ENCODE measurements around the gene MYO18B.

Gene MYO18B

DNA sequence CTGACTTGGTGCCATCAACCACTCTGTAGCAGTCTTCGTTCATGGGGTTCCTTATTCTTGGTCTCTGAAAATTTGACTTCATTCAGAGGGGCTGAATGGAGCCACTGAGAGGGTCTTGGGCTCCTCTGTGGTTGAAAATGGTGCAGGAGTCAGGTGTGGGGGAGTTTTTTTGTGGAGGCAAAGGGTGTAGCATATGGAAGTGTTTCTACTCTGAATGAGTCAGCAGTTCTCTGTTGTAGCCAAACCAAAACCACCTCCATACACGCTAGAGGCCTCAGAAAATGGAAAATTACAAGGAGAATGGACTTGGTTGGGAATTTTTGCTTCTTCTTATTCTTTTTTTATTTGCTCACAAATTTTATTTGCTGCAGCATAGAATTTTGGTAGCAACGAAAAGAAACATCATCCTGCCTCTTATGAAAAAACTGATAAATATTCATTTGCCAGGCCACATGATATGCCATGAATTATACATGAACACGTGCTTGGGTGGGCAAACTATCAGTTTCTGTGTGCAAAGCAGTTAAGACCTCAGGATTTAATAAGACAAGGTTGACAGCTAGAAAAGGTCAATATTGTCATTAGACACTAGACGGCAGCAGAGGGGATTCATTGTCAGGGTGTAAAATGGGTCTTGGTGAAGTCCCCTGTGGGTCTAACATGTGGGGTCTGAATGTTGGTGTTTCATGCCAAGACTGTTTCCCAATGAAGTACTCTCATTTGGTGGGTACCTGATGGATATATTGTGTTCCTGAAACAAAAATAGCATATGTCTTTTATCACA lies 111.7 kb downstream of the MYO18B start:
- peak; percentile 21 for DNase-seq

DNA sequence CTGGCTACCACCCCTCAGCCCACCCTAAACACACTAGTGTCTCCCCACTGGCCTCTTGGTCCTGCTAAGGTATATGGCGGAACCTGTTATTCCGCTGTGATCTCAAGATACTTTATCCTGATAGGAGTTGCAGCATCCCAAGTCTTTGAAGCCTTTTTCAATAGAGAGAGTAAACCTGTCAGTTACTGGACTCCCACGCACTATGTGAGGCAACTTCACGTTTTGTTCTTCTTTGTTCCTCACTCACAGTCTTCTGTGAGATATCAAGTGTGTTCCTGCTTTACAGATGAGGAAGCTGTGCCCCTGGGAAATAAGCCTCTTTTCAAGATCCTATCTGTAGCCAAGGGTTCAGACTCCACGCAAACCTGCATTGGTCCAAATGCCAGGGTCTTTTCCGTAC lies 127.8 kb downstream of the MYO18B start:
- DNase-seq: no peak

DNA sequence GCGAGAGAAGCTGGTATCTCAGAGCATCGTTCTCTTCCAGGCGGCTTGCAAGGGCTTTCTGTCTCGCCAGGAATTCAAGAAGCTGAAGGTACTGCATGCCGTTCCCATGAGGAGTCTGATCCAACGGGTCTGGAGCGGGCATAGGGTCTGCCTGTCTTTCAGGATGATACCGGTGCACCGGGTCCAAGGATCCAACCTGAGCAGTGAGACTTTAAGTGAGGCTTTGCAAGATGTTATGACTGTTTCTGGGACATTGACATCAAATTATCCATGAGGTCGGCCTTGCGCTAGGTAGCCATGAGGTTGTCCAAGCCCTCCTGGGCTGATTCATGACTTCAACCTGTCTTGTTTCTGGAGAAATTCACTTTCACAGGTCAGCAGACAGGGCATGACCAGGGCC lies 132.3 kb downstream of the MYO18B start:
- no peak for DNase-seq

DNA sequence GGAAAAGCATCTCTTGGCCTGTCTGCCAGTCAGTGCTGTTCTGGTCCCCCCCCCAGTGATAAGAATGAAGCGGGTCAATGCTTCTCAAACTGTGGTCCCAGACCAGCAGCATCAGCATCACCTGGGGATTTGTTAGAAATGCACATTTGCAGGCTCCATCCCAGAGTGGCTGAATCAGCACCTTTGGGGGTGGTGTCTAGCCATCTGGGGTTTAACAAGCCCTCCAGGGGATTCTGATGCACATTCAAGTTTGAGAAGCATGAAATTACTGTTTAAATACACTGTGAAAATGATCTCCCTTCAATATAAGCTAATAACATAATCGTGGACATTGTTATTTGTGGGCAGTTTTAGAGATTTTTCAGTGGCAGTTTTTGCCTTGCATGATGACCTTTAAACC lies 133.5 kb downstream of the MYO18B start:
- no peak for DNase-seq

DNA sequence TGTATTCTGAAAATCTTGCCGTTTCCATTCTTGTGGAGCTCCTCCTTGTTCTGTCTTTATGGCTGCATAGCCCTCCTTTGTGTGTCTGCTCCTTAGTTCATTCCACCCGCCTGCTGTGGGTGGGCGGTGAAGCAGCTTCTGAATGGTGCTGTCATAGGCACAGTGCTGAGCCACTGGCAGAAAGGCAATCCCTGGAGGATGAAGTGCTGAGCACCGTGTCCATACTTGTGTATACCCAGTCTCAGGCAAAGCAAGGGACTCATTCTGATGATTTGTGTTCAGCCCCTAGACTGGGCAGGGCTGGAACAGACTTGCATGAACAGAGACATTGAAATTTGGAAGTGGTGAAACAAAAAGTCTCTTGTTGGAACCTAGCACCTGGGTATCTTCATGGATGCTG lies 134.9 kb downstream of the MYO18B start:
- DNase-seq: no peak

DNA sequence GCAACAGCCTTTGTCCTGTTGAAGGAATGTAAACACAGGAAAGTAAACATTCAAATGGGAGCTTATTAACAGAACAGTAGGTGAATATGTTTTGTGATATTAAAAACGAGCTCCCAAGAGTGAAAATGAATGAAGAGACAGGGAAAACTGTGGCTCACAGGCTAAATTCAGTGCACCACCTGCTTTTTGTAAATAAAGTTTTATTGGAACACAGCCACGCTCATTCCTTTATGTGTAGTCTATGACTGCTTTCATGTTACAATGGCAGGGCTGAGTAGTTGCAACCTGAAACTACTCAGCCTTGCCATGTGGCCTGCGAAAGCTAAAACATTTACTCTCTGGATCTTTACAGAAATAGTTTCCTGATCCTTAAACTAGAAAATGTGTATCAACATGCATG lies 136.9 kb downstream of the MYO18B start:
- DNase-seq: no peak

DNA sequence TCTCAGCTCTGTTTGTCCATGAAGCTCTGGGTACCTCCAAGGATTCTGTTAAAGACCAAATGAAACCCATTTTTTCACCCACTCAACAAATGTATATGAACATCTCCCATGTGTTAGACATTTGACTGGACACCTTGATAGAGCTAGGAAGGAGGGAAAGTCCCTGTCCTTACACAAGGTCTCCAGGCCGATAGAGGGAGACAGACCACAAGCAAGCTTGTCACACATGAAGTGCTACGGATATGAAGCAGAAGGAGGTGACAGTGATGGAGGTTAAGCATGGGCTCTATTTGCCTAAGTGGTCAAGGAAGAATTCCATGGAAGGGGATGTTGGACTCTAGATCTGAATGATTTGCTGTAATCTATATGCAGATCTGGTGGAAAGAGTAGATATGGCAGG lies 138.5 kb downstream of the MYO18B start:
- DNase-seq: no peak

DNA sequence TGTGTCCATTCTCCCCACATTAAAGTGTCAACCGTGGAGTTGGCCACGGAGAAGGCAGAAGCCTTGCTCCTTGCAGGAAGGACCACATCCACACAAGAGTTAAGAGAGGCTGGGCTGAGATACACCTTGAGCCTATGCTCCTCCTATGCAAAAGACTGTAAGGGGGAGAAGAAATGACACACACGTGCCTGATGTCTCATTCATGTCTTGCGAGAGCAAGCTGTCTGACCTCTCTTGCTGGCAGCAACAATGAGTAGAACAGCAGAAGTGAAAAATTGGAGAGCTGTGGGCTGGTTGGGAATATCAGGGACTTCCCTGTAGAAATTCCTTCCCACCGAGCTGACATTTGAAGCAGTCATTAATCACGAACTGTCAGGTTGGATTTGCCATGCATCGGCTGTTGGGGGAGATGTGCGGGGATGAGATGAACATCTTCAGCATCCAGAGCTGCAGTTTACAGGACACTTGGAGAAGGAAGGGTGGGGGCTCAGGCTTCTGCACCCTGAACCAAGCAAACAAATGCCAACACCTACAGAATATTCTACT lies 139.3 kb downstream of the MYO18B start:
- DNase-seq: no peak

DNA sequence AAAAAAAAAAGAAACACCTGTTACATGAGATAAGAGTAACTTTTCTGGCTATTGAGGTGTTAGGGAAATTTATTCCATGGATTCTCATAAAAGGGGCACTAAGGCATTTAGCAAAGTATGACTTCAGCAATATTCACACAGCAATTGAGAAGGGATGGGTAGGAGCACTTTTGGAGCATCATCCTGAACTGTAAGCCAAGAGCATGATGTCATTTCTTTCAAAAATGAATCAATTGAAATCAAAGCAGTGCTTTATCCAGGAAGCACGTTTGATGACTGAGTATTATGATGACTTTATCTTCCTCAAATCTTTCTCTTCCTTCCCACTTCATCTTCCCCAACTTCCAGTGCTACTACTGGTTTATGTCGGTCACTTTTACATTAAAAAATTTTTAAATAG lies 140.4 kb downstream of the MYO18B start:
- DNase-seq: no peak

DNA sequence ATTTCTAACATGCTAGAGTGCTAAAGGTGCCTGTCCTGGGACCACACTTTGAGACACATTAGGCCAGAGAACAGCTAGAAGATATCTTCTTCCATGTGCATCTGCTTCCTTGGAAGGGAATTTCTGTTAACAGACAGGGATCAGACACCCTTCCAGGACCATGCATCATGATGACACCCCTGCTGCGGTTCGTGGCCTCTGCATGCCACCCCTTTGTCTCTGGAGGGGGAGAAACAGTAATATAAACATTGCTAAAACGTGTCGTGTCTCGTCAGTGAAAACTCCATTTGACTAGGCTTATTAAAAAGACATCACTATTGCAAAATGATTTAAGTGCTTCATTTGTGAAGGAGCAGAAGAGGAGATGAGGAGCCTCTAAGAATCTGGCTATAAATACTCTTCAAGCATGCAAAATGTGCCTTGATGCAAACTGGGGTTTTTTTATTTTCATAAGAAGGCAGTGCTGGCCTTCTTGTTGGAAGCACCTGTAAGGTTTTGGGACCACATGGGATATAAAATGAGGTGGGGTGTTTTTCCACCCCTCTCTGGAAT lies 141.6 kb downstream of the MYO18B start:
- no peak for DNase-seq

DNA sequence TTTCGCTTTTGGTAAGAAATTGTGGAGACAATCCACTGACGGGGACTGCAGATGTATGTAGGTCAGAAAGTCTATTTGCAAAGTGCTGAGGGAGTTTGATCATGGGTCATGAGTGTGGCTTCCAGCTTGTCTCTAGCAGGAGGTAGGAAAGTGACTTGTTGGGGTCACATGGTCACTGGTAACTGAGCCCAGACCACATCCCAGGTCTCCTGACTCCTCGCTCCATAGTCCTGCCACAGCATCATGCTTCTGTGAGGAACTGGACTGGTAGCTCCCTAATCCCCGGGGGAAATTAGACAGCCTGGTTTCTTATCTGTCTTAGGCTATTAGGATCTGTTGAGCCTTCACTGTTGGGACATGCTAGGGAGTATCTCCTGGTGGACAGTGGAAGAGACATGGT lies 142.1 kb downstream of the MYO18B start:
- DNase-seq: no peak

DNA sequence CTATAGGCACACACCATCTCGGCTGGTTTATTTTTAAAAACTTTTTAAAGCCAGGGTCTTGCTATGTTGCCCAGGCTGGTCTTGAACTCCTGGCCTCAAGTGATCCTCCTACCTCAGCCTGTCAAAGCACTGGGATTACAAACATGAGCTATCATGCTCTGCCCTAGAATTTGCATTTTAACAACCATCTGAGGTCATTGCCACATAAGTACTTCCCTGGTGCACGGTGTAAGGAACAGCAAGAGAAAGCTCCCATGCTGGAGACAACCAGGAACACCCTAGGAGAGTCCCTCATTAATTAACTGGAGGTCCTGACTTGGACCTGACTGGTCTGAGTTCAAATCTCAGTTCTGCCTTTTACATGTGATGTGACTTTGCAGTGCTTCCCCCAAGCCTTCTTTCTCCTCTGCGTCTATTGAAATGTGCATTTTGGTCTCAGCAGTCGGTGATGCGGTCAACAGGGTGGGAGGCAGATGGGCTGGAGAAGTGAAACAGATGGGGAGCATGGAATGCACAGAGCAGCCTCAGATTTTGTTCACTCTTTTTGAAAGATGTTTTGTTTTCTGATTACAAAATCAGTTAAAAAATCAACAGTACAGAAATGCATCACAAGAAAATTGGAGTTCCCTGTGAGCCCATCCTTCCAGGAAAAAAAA lies 146.5 kb downstream of the MYO18B start:
- no peak for DNase-seq

DNA sequence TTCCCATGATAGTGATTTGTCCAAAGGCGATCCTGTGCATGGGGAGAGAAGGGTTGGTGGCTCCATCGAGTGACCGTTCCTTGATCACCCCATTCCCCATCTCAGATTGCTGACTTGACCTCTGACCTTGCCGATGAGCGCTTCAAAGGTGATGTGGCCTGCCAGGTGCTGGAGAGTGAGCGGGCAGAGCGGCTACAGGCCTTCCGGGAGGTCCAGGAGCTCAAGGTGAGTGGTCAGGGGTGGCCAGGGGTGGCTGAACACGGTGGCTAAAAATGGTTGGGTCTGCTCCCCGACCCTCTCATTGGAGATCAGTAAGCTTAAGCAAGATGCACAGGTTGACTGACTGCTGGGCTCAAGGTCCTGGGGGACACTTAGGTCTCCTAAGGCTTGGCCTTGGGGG lies 148.7 kb downstream of the MYO18B start:
- no peak for DNase-seq

DNA sequence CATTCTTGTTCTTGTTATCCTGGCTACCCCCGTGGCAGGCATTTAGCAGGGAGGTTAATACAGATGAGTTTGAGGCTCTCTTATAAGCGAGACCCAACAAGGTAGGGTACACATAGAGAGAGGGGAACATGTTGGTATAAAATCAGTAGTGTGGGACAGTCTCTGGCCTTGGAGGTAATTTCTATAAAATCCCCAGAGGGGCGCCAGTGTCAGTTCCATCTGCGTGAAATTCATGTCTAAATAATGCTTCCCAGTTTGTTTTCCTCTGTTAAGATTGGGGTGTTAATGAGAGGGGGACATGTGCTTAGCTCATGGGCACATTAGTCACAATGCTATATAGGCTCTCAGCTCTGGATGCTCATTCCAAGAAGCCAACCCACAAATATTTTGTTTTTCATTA lies 150.7 kb downstream of the MYO18B start:
- no peak for DNase-seq

DNA sequence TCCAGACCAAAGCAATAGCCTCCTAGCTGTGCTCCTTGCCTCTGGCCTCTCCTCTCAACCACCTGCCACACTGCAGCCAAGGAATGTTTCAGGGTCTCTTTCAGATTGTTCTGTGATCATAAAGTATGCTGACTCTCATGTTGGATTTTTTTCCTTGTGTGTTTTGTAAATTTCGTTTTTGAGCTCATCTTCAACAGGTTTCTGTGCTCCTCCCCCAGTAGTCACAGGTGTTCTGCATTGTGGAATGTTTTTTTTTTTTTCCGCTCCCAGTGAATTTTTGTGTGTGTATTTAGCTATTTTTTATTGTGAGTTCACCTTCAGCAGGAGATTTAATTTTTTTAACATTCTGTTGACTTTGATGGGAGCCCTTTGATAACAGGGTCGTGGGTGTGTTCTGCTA lies 153.7 kb downstream of the MYO18B start:
- DNase-seq: no peak

DNA sequence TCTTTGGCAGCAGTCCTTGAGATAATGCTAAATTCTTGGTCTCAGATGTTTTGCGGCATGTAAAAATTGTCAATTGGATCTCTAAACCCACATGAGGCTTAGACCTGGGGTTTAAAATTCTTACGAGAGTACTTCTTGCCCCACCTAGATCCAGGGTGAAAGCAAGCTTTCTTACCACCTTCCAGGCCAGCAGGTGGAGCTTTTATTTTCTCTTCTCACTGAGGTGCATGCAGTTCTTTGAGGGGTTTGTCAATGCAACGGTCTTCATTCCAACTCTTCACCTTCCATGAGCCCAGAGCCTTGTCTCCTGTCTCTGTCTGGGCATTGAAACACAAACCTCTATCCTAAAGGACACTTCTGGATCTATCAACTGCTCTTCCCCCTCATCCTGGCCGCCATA lies 154.1 kb downstream of the MYO18B start:
- DNase-seq: no peak

DNA sequence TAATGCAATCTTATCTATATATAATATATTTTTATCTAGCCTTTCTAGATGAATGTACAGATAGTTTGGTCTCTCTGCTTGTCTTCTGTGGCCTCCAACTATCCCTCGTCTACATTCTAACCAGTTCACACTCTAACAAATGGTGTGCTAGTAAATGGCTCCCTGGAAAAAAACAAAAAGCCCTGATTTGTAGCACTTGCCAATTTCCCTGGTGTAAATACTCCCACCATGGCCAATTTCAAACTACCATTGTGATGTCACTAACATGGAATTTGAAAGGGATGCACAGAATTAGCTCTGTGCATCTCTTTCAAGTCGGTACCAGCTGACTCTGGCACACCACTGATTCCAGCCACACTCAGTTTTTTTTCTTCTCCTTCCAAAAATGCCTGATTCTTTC lies 154.6 kb downstream of the MYO18B start:
- no peak for DNase-seq

DNA sequence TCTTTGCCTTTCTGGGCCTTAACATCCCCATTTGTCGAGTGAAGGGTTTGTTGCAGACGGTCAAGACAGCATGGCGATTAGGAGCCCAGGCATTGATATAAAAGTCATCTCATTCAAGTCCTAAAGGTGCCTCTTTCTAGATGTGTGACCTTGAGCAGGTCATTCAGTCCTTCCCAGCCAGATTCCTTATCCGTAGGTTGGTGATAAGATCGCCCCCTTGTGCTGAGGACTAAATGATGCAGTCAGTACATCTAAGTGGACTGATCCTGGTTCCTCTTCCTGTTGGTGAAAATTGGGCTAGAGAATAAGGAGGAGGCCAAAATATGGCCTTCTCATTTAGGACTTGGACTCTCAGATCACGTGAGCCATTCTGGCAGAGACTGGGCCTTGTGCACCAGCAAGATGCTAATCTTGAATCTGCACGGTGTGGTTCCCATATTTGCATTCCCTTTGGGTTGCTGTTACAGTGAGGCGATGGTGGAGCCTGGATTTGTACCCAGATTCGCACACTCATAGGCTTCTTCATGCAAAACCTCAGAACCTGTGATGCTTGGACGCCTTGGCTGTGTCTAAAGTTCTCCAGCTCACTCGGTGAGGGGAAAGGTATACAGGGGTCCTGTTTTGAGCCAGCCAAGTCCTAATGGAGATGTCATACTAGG lies 156.8 kb downstream of the MYO18B start:
- DNase-seq: no peak

DNA sequence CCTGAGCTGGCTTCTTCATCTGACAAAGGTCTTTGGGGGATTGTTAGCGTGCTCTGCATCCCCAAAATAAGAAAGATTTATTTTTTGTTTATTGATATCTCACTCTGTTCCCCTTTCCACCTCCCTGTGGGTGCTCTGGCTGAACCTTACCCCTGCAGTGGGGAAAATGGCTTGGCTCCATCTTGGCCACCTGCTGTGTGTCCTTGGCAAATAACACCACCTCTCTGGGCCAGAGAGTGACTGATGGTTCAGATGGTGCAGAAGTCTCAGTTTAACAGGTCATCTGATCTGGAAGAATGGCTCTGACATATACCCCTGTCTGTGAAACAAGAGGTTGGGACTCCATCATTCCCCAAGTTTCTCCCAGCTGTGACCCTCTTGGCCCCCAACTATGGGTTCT lies 157.6 kb downstream of the MYO18B start:
- DNase-seq: no peak

DNA sequence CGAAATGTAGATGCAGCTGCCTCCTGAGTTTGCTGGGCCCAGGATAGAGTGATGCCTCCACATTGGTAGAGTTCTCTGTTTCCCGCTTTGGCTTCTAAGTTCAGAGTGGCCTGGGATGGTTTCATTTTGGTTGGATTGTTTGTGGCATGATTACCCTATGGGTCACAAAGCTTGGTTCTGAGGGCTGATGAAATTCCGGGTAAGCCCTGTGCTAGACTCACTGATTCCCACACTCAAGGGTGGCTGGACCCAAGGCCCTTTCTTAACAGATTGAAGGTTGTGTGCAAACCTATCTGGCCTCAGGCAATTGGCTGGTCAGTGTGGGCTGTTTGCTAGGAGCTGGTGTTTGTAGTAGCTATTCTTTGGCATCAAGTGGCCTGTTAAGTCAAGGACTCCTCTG lies 158.4 kb downstream of the MYO18B start:
- no peak for DNase-seq

DNA sequence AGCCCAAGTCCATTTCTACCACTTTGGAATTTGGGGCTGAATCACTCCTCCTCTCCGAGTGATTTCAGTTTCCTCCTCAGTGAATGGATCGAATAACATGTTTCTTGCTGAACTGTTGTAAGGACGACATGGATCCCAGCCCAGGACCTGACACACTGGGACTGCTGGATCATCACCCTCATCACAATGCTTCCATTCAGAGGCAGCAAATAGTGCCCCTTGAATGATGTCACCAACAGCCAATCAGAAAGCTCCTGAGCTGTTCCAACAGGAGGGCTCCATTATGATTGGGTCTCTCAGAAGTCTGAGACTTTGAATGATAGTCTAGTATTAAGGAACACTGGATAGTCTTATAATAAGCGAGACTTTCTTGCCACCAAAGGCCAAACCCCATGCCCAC lies 158.9 kb downstream of the MYO18B start:
- DNase-seq: no peak

DNA sequence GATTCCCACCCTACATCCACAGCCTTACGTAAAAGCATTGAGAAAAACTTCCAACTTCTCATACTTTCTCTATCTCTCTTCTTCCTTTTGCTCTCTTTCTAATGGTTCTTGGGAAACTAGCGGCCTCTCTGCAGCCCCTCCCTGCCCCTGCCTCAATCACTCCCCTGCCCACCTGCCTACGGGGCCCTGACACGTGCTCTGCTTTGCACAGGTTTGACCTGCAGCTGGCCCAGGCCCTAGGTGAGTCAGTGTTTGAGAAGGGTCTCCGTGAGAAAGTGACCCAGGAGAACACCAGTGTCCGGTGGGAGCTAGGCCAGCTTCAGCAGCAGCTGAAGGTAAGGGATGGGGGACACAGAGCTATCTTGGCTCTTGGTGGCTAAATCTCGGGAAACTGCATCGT lies 160.4 kb downstream of the MYO18B start:
- no peak for DNase-seq

DNA sequence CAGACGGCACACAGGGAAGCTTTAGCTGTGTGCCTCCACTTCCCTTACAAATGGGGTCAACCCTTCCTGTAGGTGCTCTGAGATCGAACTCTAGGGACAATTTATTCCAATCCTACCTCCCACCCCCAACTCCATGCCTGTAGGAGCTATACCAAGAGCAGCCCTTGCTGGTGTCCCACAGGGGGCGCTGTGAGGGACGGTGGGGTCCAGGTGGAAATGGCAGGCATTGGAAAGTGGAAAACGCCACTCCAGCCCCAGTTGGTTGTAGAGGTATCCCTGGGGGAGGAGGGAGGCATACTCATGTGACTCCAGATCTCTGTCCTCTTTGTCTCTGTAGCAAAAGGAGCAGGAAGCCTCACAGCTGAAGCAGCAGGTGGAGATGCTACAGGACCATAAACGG lies 161.3 kb downstream of the MYO18B start:
- no peak for DNase-seq

DNA sequence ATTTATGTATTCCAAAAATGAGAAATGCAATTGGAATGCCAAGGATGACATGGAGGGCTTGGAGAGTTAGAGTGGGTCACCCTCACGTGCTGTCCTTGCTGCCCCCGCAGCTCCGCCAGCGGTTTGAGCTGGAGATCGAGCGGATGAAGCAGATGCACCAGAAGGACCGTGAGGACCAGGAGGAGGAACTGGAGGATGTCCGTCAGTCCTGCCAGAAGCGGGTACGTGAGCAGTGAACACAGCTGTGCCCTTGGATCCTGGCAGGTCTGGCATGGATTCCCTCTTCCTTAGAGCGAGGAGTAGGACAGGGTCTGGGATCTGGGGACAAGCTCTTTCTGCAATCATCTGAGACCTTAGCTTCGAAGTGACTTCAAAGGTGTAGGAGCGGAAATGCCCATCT lies 166.2 kb downstream of the MYO18B start:
- DNase-seq: no peak
